Ramos (cell line): ENCODE results near the gene GPM6B.

Source experiments
- in situ Hi-C: fragments of 300-500 bp; cut with MboI; formaldehyde crosslinking; loops from one replicate; pipeline ENCODE4 v1.14.3; 2022; ENCODE audit warnings: low sequenced_read_pairs; ENCODE audit not compliant: unreplicated experiment

The GPM6B gene

GRCh38 chrX:13825178-13825762 is 8.4 kb upstream of the GPM6B start:
- in situ Hi-C loops: no loop called here

GRCh38 chrX:13824746-13825145 is 7.9 kb upstream of the GPM6B start:
- in situ Hi-C loops: no loop called here

GRCh38 chrX:13821738-13822137 is 4.8 kb upstream of the GPM6B start:
- in situ Hi-C loops: no loop called here

GRCh38 chrX:13816176-13816575 is 717 bp downstream of the GPM6B start:
- in situ Hi-C loops: no loop called here

GRCh38 chrX:13815664-13816063 is 1.2 kb downstream of the GPM6B start:
- in situ Hi-C loops: no loop called here

GRCh38 chrX:13808865-13809264 is 8.0 kb downstream of the GPM6B start:
- in situ Hi-C loops: no loop called here

- in situ Hi-C loops: no loop called here
These were observed 8.6 kb downstream of the GPM6B start for GRCh38 chrX:13808293-13808692.

- in situ Hi-C loops: no loop called here
These were observed 11.7 kb downstream of the GPM6B start for GRCh38 chrX:13805241-13805640.

- in situ Hi-C loops: no loop called here
These were observed 13.8 kb downstream of the GPM6B start for GRCh38 chrX:13803116-13803515.

- in situ Hi-C loops: no loop called here
These were observed 18.7 kb downstream of the GPM6B start for GRCh38 chrX:13798184-13798583.

- in situ Hi-C loops: no loop called here
These were observed 19.4 kb downstream of the GPM6B start for GRCh38 chrX:13797512-13797911.

GRCh38 chrX:13794417-13794816 is 22.5 kb downstream of the GPM6B start:
- in situ Hi-C loops: no loop called here

- in situ Hi-C loops: no loop called here
These were observed 23.0 kb downstream of the GPM6B start for GRCh38 chrX:13793897-13794296.

- in situ Hi-C loops: no loop called here
These were observed 25.3 kb downstream of the GPM6B start for GRCh38 chrX:13791559-13791958.

GRCh38 chrX:13791145-13791544 is 25.7 kb downstream of the GPM6B start:
- in situ Hi-C loops: no loop called here

GRCh38 chrX:13790206-13791131 is 26.4 kb downstream of the GPM6B start:
- in situ Hi-C loops: no loop called here

- in situ Hi-C loops: no loop called here
These were observed 30.8 kb downstream of the GPM6B start for GRCh38 chrX:13786048-13786447.

- in situ Hi-C loops: no loop called here
These were observed 35.9 kb downstream of the GPM6B start for GRCh38 chrX:13780868-13781427.

- in situ Hi-C loops: no loop called here
These were observed 38.0 kb downstream of the GPM6B start for GRCh38 chrX:13778916-13779315.

GRCh38 chrX:13776387-13776786 is 40.5 kb downstream of the GPM6B start:
- in situ Hi-C loops: no loop called here

GRCh38 chrX:13775837-13776236 is 41.1 kb downstream of the GPM6B start:
- in situ Hi-C loops: no loop called here
